Measurements from ENCODE around the gene NACC2. TPM values are rescaled to one million over a fixed set of nuclear protein-coding genes. Genes with fewer than 3 reads are reported as not detected.

Gene NACC2
- total and polyA plus RNA-seq, 9 of the 15 experiments (the other 6 are each of a cell fraction or from before 2014, with no cell fraction given): 0.70 to 25.1 (median 5.6) TPM

DNA sequence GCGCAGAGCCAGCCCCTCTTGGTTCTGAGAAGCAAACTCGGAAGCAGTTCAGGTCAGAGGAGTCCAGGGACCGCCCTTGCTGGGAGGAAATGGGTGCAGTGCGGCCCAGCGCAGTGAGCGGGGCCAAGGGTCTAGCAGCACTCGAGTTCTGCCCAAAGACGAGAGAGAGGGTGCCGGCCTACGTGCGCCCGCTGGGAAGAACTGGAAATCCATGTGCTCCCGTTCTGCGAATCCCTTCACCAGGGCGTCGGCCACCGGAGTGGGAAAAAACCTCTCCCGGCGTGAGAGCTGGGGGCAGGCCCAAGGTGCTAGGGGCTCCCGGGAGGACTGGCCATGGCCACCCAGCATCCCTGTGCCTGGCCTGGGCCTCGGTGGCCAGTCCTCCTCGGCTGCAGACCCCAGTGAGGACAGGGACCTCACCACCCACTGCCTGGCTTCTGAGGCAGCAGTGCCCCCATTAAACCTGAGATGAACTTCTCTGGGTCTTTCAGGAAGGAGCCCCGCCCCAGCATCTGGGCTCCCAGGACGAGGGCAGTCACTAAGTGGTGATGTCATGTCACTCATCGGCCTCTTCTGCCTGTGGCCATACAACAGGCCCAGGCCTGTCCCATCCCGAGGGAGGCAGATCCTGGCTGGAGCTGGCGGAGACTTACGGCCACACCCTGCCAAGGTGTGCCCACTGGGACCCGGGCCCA is 13.0 kb upstream of the NACC2 start (continued):
- TF ChIP-seq, protein P1, sequence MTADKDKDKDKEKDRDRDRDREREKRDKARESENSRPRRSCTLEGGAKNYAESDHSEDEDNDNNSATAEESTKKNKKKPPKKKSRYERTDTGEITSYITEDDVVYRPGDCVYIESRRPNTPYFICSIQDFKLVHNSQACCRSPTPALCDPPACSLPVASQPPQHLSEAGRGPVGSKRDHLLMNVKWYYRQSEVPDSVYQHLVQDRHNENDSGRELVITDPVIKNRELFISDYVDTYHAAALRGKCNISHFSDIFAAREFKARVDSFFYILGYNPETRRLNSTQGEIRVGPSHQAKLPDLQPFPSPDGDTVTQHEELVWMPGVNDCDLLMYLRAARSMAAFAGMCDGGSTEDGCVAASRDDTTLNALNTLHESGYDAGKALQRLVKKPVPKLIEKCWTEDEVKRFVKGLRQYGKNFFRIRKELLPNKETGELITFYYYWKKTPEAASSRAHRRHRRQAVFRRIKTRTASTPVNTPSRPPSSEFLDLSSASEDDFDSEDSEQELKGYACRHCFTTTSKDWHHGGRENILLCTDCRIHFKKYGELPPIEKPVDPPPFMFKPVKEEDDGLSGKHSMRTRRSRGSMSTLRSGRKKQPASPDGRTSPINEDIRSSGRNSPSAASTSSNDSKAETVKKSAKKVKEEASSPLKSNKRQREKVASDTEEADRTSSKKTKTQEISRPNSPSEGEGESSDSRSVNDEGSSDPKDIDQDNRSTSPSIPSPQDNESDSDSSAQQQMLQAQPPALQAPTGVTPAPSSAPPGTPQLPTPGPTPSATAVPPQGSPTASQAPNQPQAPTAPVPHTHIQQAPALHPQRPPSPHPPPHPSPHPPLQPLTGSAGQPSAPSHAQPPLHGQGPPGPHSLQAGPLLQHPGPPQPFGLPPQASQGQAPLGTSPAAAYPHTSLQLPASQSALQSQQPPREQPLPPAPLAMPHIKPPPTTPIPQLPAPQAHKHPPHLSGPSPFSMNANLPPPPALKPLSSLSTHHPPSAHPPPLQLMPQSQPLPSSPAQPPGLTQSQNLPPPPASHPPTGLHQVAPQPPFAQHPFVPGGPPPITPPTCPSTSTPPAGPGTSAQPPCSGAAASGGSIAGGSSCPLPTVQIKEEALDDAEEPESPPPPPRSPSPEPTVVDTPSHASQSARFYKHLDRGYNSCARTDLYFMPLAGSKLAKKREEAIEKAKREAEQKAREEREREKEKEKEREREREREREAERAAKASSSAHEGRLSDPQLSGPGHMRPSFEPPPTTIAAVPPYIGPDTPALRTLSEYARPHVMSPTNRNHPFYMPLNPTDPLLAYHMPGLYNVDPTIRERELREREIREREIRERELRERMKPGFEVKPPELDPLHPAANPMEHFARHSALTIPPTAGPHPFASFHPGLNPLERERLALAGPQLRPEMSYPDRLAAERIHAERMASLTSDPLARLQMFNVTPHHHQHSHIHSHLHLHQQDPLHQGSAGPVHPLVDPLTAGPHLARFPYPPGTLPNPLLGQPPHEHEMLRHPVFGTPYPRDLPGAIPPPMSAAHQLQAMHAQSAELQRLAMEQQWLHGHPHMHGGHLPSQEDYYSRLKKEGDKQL (CRISPR knock-in tag; IDR thresholded peaks at IDR 0.05; ENCODE audit: borderline replicate concordance): no peak
- TF ChIP-seq DACH1 (IDR thresholded peaks at IDR 0.05; ENCODE audit: partially characterized antibody): no peak
- no peak for TF ChIP-seq C11orf30 (IDR thresholded peaks at IDR 0.05; ENCODE audit: low read depth)
- no peak for TF ChIP-seq SREBF1 (IDR thresholded peaks at IDR 0.05; ENCODE audit: borderline replicate concordance, low read depth, low read length)
- TF ChIP-seq, protein P2, sequence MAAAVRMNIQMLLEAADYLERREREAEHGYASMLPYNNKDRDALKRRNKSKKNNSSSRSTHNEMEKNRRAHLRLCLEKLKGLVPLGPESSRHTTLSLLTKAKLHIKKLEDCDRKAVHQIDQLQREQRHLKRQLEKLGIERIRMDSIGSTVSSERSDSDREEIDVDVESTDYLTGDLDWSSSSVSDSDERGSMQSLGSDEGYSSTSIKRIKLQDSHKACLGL (CRISPR knock-in tag; IDR thresholded peaks at IDR 0.05; ENCODE audit: borderline replicate concordance, poor library complexity, severe bottlenecking): no peak
- no peak for TF ChIP-seq KLF13 (tag; IDR thresholded peaks at IDR 0.05; ENCODE audit: borderline replicate concordance, low read depth)
- no peak for TF ChIP-seq TARDBP (IDR thresholded peaks at IDR 0.05)
- TF ChIP-seq, protein P3, sequence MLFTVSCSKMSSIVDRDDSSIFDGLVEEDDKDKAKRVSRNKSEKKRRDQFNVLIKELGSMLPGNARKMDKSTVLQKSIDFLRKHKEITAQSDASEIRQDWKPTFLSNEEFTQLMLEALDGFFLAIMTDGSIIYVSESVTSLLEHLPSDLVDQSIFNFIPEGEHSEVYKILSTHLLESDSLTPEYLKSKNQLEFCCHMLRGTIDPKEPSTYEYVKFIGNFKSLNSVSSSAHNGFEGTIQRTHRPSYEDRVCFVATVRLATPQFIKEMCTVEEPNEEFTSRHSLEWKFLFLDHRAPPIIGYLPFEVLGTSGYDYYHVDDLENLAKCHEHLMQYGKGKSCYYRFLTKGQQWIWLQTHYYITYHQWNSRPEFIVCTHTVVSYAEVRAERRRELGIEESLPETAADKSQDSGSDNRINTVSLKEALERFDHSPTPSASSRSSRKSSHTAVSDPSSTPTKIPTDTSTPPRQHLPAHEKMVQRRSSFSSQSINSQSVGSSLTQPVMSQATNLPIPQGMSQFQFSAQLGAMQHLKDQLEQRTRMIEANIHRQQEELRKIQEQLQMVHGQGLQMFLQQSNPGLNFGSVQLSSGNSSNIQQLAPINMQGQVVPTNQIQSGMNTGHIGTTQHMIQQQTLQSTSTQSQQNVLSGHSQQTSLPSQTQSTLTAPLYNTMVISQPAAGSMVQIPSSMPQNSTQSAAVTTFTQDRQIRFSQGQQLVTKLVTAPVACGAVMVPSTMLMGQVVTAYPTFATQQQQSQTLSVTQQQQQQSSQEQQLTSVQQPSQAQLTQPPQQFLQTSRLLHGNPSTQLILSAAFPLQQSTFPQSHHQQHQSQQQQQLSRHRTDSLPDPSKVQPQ (CRISPR knock-in tag; IDR thresholded peaks at IDR 0.05; ENCODE audit: borderline replicate concordance): no peak
- no peak for TF ChIP-seq ERF (CRISPR knock-in tag; IDR thresholded peaks at IDR 0.05)
- no peak for TF ChIP-seq HIVEP1 (CRISPR knock-in tag; IDR thresholded peaks at IDR 0.05)
- no peak for TF ChIP-seq ZKSCAN3 (CRISPR knock-in tag; IDR thresholded peaks at IDR 0.05)
- TF ChIP-seq GATAD2B (IDR thresholded peaks at IDR 0.05; ENCODE audit: borderline replicate concordance): no peak
- no peak for TF ChIP-seq ZNF75A (CRISPR knock-in tag; IDR thresholded peaks at IDR 0.05)
- TF ChIP-seq, protein P4, sequence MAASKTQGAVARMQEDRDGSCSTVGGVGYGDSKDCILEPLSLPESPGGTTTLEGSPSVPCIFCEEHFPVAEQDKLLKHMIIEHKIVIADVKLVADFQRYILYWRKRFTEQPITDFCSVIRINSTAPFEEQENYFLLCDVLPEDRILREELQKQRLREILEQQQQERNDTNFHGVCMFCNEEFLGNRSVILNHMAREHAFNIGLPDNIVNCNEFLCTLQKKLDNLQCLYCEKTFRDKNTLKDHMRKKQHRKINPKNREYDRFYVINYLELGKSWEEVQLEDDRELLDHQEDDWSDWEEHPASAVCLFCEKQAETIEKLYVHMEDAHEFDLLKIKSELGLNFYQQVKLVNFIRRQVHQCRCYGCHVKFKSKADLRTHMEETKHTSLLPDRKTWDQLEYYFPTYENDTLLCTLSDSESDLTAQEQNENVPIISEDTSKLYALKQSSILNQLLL (CRISPR knock-in tag; IDR thresholded peaks at IDR 0.05; ENCODE audit: borderline replicate concordance): no peak
- TF ChIP-seq PHB (CRISPR knock-in tag; IDR thresholded peaks at IDR 0.05): no peak
- TF ChIP-seq, protein P5, sequence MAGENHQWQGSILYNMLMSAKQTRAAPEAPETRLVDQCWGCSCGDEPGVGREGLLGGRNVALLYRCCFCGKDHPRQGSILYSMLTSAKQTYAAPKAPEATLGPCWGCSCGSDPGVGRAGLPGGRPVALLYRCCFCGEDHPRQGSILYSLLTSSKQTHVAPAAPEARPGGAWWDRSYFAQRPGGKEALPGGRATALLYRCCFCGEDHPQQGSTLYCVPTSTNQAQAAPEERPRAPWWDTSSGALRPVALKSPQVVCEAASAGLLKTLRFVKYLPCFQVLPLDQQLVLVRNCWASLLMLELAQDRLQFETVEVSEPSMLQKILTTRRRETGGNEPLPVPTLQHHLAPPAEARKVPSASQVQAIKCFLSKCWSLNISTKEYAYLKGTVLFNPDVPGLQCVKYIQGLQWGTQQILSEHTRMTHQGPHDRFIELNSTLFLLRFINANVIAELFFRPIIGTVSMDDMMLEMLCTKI (IDR thresholded peaks at IDR 0.05; ENCODE audit: partially characterized antibody): no peak
- no peak for TF ChIP-seq MTF1 (CRISPR knock-in tag; IDR thresholded peaks at IDR 0.05; ENCODE audit: borderline replicate concordance)

Data from K562 (cell line).